Measurements from ENCODE around the gene KAT6B.

DNA sequence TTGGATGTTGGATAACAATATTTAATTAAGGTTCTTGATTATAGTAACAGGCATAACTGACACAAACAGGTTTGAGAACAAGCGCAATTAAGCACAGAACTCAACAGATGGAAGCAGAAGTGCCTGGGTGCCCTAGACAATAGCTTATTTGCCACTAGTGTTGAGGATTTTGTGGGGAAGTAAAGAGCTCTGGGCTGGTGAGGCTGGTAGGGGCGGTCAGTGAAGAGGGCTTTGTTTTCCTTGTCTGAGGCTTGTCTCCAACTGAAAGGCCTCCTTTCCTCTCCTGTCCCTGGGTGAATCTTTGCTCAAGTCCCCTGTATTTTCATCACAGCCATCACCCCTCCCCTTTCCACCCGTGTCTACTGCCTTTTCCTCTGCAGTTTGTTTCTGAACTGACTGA is 104.6 kb downstream of the KAT6B start:
- TF ChIP-seq, protein P1, sequence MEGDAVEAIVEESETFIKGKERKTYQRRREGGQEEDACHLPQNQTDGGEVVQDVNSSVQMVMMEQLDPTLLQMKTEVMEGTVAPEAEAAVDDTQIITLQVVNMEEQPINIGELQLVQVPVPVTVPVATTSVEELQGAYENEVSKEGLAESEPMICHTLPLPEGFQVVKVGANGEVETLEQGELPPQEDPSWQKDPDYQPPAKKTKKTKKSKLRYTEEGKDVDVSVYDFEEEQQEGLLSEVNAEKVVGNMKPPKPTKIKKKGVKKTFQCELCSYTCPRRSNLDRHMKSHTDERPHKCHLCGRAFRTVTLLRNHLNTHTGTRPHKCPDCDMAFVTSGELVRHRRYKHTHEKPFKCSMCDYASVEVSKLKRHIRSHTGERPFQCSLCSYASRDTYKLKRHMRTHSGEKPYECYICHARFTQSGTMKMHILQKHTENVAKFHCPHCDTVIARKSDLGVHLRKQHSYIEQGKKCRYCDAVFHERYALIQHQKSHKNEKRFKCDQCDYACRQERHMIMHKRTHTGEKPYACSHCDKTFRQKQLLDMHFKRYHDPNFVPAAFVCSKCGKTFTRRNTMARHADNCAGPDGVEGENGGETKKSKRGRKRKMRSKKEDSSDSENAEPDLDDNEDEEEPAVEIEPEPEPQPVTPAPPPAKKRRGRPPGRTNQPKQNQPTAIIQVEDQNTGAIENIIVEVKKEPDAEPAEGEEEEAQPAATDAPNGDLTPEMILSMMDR (IDR thresholded peaks at IDR 0.05; ENCODE audit: control extremely low read depth in 1 of 3, insufficient read depth in 1 of 3, low read depth in 1 of 3, low read length in 3 of 3), result no peak
- no peak for TF ChIP-seq SIX5 (IDR thresholded peaks at IDR 0.05; ENCODE audit: low read depth, low read length)
- TF ChIP-seq POLR2AphosphoS5 (IDR thresholded peaks at IDR 0.05; ENCODE audit: low read depth, low read length), result no peak
- no peak for TF ChIP-seq CREB1 (IDR thresholded peaks at IDR 0.05)

All from H1 (cell line).